Measurements from ENCODE around the gene CDHR1. TPM values are rescaled to one million over a fixed set of nuclear protein-coding genes. Genes with fewer than 3 reads are reported as not detected.

Gene CDHR1
- total RNA-seq, 1 donor from 2014 or later, result 1.3 TPM

- no peak for DNase-seq (ENCODE audit: extremely low read depth, low read depth, low spot score)
Measured at GRCh38 chr10:84225427-84226173, 31.3 kb downstream of the CDHR1 start, which contains the start of gene LRIT2. Gene LRIT2 (minus strand): TSS chr10:84225544. CDS start chr10:84225520, 24 bp downstream.

DNA sequence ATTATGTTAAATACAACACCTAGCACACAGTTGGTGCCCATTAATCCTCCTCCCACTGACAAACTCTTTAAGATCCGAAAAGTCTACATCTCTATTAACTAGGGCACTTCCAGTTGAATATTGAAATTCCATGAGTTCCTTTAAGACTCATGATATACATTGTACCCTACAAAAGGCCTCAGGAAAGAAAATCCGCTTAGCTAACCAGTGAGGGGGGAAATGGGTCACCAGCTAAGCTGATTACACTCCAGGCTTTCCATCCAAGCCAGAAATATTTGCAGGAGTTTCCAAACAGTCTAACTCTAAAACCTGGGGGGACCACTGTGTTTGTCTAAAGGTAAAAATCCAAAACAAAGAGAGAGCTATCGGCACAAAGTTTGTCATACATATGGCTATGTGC lies 32.3 kb downstream of the CDHR1 start:
- DNase-seq (ENCODE audit: extremely low read depth, low read depth, low spot score), result no peak

GRCh38 chr10:84227810-84228209 lies 33.5 kb downstream of the CDHR1 start:
- DNase-seq (ENCODE audit: extremely low read depth, low read depth, low spot score), result no peak

- no peak for DNase-seq (ENCODE audit: extremely low read depth, low read depth, low spot score)
Measured at GRCh38 chr10:84230359-84230758, 36.0 kb downstream of the CDHR1 start.

DNA sequence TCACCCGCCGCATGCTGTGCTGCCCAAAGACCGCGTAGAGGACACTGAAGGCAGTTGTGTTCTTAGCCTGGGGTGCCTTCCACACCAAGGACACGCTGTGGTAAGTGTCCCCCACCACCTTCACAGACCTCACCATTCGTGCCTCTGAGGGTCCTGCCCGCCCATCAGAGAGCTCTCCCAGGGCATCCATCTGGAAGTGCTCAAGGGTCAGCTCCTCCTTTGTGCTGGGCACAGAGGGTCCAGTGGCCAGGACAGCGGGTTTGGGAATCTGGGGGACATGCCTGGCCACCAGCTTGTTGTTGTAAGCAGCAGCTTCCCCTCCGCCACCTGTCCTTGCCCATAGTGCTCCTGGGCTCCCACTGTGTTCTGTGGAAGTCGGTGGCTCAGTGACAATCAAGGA lies 38.0 kb downstream of the CDHR1 start:
- no peak for DNase-seq (ENCODE audit: extremely low read depth, low read depth, low spot score)

DNA sequence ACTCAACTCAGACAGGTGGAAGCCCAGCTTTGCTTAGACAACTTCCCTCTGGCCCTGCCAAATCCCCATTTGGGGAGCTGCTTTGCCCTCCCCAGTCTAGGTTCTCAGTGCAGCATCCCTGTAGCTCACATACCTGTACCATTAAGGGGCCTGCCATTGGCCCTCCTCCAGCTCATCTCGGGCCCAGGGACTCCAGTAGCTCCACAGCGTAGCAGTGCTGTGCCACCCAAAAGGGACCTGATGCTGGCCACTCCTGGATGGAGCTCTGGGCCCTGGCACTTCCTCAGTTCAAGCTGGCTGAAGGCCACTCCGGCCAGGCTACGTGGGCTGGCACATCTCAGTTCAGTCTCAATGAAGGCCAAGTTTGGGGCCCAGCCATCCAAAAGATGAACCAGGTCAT lies 39.6 kb downstream of the CDHR1 start:
- DNase-seq (ENCODE audit: extremely low read depth, low read depth, low spot score), result no peak

DNA sequence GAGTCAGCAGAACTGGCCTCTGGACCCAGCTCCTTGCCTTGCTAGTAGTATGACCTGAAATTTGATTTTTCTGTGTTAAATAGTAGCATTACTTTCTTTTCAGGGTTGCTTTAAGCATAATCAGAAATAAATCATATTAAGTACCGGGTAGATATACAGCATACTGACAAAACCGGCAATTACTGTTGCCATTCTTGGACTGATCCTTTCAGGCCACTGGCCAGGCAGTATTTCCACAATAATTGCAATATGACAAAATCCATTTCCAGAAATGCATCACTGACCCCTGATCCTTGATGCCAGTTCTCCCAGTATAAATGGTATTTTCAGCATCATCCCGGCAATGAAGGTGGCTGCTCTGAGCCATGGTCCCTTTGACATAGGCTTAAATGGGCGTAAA lies 40.1 kb downstream of the CDHR1 start:
- DNase-seq (ENCODE audit: extremely low read depth, low read depth, low spot score), result no peak

GRCh38 chr10:84235096-84235495 lies 40.8 kb downstream of the CDHR1 start:
- DNase-seq (ENCODE audit: extremely low read depth, low read depth, low spot score), result no peak

DNA sequence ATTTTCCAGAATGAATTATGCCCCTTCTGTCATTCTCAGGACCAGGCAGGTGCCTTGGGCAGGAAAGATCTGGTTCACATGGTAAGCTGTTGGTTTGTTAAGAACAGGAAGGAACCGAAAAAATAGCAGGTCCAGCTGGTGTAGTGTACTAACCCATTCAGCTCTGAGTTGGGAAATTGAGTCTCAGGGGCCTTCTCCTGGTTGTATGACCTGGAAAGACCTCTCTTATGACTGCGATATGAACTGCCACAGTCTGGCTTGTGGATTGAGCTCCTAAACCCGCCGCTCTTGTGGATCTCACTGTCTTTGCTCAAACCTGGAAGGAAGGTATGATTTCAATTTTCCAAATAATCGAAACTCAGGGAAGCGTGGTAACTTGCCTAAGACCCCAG lies 42.5 kb downstream of the CDHR1 start:
- no peak for DNase-seq (ENCODE audit: extremely low read depth, low read depth, low spot score)

DNA sequence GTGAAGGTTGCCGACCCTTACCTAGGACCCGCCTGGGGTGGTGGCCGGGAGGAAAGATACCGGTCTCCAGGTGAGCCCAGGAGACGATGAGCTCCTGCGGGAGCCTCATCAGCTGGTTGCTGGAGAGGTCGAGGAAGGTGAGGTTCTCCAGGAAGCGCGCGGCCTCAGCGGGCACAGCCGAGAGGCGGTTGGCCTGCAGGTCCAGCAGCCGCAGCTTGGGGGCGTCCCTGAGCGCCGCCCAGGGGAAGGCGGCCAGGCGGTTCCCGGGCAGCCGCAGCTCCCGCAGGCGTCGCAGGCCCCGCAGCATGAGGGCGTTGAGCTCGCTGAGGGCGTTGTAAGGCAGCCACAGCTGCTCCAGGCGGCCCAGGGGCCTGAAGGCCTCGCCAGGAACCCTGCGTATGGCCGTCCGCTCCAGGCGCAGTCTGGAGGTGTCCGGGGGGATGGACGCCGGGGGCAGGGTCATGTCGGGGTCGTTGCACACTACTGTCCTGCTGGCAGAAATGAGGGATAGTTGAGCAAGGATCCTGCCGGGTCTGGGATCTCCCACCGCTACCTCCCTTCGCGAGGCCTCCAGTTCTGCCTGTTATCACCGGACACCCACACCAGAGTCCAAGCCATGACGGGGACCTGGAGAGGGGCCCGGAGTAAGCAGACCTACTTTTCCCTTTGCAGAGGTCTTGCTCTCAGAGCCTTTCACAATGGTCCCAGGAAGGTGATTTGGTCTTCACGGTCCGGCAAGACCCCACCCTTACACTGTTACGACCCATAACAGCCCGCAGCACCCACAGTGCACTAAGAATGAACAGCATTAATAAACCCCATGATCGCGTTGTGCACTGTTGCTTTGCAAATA lies 43.1 kb downstream of the CDHR1 start:
- no peak for DNase-seq (ENCODE audit: extremely low read depth, low read depth, low spot score)

DNA sequence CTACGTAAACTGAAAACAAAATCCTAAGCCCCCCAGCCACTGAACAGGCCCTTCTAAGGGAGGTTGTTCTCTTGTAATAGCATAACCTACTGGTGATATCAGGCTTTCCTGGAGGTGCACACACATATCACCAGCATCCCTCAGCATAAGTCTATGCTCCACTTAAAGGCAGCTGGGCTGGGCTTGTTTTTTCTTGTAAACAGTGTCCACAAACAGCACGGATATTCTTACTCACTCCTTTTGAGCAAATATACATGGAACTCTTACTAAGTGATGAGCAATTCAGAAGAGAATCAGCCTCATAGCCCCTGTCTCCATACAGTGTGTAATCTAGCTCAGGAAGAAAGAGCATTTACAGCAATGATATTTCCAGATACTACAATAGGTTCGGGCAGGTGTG lies 44.6 kb downstream of the CDHR1 start:
- DNase-seq (ENCODE audit: extremely low read depth, low read depth, low spot score), result no peak

DNA sequence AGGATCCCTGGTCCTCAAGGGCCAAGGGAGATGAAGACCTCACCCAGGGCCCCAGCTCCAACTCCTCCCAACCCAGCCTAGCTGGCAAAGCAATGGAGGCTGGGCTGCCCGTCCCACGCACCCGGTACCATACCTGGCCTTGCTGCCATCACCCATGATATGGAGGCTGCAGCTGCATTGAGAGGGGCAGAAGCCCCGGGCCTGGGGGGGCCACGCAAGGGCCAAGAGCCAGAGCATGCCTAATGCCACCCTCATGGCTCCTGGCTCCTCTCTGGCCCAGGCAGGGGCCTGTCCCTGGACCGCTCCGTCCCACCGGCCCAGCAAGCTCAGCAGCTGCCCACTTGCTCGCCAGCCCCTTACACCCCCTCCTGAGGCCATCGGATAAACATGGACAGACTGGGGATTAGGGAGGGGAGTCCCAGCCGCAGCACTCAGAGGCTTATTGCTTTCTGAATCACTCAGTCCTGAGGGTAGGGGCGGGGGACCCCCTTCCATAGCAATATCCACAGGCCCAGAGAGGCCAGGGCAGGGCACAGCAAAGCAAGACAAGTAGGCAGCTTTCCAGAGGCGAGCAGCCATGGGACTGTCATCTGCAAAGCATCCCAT lies 47.0 kb downstream of the CDHR1 start, which contains the start of gene LRIT1:
LRIT1 (minus strand) TSS at position 362 of the 606 bp plus-strand sequence; CDS start at position 255, 107 bp downstream.
- no peak for DNase-seq (ENCODE audit: extremely low read depth, low read depth, low spot score)

- no peak for DNase-seq (ENCODE audit: extremely low read depth, low read depth, low spot score)
Measured at GRCh38 chr10:84243759-84244158, 49.4 kb downstream of the CDHR1 start.

DNA sequence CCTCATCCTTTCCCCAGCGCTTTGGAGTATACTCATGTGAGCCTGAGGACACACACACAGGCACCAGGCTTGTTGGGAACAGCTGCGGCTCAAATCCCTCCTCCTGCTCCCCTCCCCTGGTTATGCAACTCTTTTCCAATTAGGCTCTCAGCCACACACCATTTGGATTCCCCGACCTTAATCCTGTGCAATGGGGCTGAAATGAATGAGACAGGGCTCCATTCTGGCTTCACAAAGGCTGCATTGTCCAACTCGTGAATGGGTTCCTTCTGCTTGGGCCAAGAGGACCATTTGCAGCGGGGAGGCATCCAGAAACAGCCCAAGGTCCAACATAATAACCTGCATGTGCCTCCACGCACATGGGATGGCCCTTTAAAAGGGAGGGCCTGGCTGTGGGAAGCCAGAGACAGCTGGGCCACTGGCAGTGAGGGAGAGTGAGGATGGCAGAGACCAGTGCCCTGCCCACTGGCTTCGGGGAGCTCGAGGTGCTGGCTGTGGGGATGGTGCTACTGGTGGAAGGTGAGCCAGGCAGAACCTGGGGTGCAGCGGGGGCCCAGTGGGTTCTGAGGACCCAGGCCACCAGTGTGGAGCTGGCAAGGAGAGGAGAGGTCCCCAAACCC lies 50.4 kb downstream of the CDHR1 start, which contains the start of gene RGR:
RGR (plus strand) TSS at position 403 of the 620 bp plus-strand sequence; CDS start at position 441, 38 bp downstream.
- no peak for DNase-seq (ENCODE audit: extremely low read depth, low read depth, low spot score)

GRCh38 chr10:84247496-84247895 lies 53.2 kb downstream of the CDHR1 start:
- DNase-seq (ENCODE audit: extremely low read depth, low read depth, low spot score), result no peak

- no peak for DNase-seq (ENCODE audit: extremely low read depth, low read depth, low spot score)
Measured at GRCh38 chr10:84248794-84249193, 54.5 kb downstream of the CDHR1 start.

DNA sequence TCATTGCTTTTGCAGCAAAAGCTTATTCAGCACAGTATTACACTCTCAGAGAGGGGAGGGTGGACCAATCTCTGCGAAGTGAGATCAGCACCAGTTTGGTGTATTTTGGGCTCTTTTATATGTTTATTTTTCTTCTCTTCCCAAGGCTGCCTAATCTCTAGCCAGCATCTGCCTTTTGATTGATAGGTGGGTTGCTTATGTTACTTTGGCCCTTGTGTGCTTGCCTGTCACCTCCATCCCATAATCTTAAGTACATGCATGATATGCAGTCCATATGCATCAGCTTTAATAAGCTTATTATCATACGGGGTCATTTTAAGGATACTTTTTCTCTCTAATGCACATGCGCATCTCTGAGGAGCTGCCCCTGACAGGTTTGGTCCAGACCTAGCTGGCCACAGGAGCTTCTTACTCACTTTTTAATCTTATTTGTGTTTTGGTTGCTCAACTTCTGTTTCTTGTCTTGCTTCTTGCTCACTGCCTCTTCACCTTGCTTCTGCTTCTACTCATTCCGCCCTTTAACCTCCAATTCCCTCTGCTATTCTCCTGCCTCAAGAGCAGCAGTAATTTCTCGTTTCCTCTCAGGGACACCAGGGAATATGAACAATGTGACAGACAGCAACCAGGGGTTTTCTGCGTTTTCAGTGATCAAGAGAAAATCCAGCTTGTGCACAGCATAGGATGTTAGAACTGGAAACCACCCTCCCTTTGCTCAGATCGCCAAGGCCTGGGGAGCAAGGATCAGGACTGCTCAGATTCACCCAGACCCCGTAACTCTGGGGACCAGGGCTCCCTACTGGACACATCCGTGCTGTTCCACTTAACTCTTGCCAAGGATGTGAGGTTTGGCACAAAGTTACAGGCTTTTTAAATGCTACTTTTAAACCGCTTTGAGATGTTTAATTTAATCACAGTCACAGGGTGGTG lies 60.5 kb downstream of the CDHR1 start:
- DNase-seq (ENCODE audit: extremely low read depth, low read depth, low spot score), result no peak

GRCh38 chr10:84256510-84257342 lies 62.4 kb downstream of the CDHR1 start:
- no peak for DNase-seq (ENCODE audit: extremely low read depth, low read depth, low spot score)
